RWPE1 (cell line): ENCODE results near the gene LIG3.

Experiments
- CTCF ChIA-PET: fragments of 350-600 bp; sonication (Branson Sonifier 250); formaldehyde crosslinking; extraction: SDS; loops from one replicate; lab custom pipeline; 2021; lab: Yijun Ruan, JAX
- POLR2A ChIA-PET: fragments of 400-600 bp; formaldehyde crosslinking; extraction: SDS; loops from one replicate; lab custom pipeline; 2020; ENCODE audit warnings: antibody characterized with exemption; ENCODE audit not compliant: low non-redundant PET; lab: Yijun Ruan, JAX
- DNase-seq: peaks from one replicate; pipeline ENCODE4 v3.0.0; 2012; ENCODE audit warnings: low spot score
- H3K27ac ChIP-seq: fragments of 450-650 bp; 2 replicates; pipeline ENCODE4 v1.5.1; 2017
- TF ChIP-seq, protein P1 (sequence below): fragments of 450-650 bp; conservative IDR thresholded peaks from 2 replicates; pipeline ENCODE4 v1.5.1; 2017; ENCODE audit warnings: low read depth, mild to moderate bottlenecking

Gene LIG3

DNA sequence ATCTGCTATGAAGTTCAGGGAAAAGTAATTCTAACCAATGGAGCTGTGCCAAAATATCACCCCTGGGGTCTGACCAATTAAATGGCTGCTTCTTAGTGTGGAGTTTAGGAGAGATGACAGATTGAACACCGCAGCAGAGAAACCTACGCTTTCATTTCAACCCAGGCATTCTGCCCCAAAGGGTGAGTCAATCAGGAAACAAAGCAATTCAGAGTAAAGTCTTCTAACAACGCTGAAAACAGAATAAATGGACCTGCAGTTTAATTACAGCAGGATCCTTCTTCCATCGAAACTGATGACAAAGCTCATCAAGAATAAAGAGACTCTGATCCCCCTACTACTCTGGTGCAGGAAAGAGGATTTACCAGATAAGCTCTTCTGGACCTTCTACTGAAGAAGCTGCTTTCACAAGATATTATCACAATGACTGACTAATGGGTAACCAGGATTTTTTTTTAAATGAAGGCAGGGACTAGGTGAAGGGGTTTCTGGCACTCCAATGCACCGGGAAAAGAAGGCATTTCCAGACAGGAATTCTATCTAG lies 66.5 kb downstream of the LIG3 start:
- DNase-seq, result peak; percentile 32
- POLR2A ChIA-PET, result no interaction called here
- CTCF ChIA-PET, result no interaction called here
- TF ChIP-seq, protein P1, sequence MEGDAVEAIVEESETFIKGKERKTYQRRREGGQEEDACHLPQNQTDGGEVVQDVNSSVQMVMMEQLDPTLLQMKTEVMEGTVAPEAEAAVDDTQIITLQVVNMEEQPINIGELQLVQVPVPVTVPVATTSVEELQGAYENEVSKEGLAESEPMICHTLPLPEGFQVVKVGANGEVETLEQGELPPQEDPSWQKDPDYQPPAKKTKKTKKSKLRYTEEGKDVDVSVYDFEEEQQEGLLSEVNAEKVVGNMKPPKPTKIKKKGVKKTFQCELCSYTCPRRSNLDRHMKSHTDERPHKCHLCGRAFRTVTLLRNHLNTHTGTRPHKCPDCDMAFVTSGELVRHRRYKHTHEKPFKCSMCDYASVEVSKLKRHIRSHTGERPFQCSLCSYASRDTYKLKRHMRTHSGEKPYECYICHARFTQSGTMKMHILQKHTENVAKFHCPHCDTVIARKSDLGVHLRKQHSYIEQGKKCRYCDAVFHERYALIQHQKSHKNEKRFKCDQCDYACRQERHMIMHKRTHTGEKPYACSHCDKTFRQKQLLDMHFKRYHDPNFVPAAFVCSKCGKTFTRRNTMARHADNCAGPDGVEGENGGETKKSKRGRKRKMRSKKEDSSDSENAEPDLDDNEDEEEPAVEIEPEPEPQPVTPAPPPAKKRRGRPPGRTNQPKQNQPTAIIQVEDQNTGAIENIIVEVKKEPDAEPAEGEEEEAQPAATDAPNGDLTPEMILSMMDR, result no peak
- no peak overlapping the region for H3K27ac ChIP-seq

DNA sequence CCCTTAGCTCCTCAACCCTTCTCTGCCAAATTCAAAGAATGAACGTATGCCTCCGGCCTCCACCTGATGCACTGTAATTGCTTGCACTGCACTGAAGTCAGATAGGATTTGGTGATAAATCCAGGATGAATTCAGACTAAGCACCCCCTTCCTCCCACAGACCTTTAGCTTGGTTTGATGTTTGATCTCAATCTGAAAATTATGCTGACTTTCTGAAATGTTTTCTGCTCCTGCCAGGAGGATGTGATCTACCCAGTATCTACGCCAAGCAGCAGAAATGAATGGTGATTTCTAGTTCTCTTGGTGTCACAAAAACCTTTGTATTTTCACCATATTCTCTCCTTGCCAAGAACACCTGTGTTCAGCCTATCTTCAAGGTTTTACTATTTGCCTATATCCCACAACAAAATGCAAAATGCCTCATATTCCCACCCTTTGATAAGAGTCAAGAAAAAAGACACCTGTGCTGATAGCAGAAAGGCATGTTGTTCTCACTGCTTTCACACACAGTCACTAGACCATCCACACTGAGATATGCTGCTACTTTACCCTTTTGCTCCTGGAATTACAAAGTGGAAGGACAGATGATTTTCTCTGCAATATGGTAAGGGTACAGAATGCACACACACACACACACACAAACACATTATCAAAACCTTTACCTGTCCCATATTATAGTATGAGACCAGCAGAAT lies 68.5 kb downstream of the LIG3 start:
- POLR2A ChIA-PET, result no interaction called here
- CTCF ChIA-PET, result no interaction called here
- TF ChIP-seq, protein P1, result no peak

DNA sequence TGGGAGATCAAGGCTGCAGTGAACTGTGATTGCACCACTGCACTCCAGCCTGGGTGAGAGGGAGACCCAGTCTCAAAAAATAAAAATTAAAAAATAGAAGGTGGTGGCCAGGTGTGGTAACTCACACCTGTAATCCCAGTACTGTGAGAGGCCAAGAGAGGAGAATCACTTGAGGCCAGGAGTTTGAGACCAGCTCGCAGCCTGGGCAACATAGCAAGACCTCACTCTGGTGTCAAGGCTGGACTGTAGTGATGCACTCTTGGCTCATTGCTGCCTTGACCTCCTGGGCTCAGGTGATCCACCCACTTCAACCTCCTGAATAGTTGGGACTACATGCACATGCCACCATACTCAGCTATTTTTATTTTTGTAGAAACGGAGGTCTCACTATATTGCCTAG lies 69.9 kb downstream of the LIG3 start:
- TF ChIP-seq, protein P1, result no peak
- CTCF ChIA-PET, result no interaction called here
- POLR2A ChIA-PET, result no interaction called here

More for the DNA sequence above, 68.5 kb downstream of the LIG3 start:
- no peak overlapping the region for H3K27ac ChIP-seq
- no peak for DNase-seq

DNA sequence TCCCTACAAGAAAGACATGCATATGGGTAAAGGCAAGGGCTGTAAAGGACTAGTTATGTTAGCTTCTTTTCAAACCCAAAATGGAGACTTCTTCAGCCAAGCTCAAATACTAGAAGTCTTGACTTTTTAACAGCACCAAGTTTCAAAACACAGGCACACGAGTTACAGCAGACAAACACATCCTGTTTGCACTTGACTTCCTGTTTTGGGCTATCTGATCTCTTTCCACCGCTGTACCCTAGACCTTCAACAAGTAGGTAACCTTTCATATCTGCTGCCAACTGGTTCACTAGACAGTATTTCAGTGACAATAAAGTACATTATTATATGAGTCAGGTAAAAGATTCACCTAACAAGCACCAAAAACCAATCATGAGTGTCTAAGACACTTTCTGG lies 70.9 kb downstream of the LIG3 start:
- CTCF ChIA-PET, result no interaction called here
- DNase-seq, result no peak
- POLR2A ChIA-PET, result no interaction called here
- TF ChIP-seq, protein P1, result no peak
- no peak overlapping the region for H3K27ac ChIP-seq

More for the DNA sequence above, 69.9 kb downstream of the LIG3 start:
- DNase-seq, result no peak
- no peak overlapping the region for H3K27ac ChIP-seq

DNA sequence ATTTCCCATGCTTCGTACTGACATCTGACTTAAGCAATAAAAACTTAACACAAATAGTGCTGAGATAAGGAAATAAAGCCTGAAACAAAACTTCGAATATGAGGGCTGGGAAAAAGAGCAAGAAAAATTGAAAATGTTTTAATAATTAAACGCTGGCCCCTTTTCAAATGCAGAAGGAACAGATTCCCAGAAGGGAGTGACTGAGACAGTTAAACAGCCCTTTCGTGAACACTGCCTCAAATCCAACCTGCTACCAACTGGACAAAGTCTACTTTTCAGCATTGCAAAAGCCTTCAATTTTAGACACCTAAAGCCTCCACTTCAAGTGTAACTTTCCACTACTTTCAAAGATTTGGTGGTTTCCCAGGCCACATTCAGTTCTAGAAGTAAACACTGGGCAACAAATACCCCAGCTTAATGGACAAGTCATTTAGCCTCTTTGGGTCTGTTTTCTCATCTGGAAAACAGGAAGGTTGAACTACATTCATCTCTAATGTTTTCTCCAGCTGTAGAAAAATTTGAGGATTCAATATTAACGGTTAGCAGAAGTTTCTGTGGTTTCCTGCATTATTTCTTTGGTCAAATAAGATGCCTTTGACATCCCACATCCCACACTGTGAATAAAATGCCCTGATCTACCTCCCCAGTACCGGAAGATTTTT lies 71.4 kb downstream of the LIG3 start:
- TF ChIP-seq, protein P1, result no peak
- CTCF ChIA-PET, result no interaction called here
- DNase-seq, result no peak
- POLR2A ChIA-PET, result no interaction called here
- H3K27ac ChIP-seq, result no peak overlapping the region

DNA sequence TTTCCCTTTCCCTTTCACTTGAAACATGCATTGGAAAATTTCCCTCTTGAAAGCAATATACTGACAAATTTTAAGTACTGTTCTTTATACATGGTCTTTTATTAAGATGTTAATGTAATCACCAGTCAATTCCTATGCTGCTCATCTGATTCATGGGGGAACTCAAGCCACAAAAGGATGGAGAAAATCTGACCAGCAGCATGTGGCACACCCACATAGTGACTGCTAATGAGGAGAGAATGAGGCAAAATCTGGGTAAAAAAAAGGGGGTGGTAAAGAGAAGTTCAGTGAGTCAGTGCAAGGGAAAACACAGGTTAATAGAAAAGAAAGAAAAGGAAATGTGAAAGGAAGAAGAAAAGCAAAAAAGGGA lies 71.9 kb downstream of the LIG3 start:
- POLR2A ChIA-PET, result no interaction called here
- no peak overlapping the region for H3K27ac ChIP-seq
- DNase-seq, result no peak
- TF ChIP-seq, protein P1, result no peak
- CTCF ChIA-PET, result no interaction called here
